NCI-H524 (cell line): ENCODE measurements around the gene DAZAP1.
A peak's percentile ranks its signal among the peaks of the same experiment; 100 is the strongest.

ENCODE experiments used
- DNase-seq, 2 experiments: peaks; one replicate each; lab custom pipeline; 2025; lab: John Stamatoyannopoulos, UW

Gene DAZAP1

GRCh38 chr19:1377176-1377964, 30.0 kb upstream of the DAZAP1 start:
- no peak for DNase-seq

- no peak for DNase-seq
Observed at GRCh38 chr19:1377965-1378785, 29.2 kb upstream of the DAZAP1 start.

GRCh38 chr19:1379126-1379905, 28.1 kb upstream of the DAZAP1 start:
- no peak for DNase-seq

- DNase-seq = no peak
Observed at GRCh38 chr19:1379961-1380489, 27.4 kb upstream of the DAZAP1 start.

GRCh38 chr19:1382250-1382649, 25.1 kb upstream of the DAZAP1 start:
- DNase-seq = no peak

GRCh38 chr19:1383017-1383311, 24.4 kb upstream of the DAZAP1 start:
- DNase-seq = no peak

- DNase-seq = peak; percentile 92 to 96
Observed at GRCh38 chr19:1383312-1384084, 23.9 kb upstream of the DAZAP1 start, which contains the start of gene NDUFS7. Gene NDUFS7, plus strand, starts transcription at chr19:1383907. Its CDS starts 20 bp downstream, at chr19:1383927.

GRCh38 chr19:1384085-1384462, 23.3 kb upstream of the DAZAP1 start:
- no peak for DNase-seq

- DNase-seq = no peak
Observed at GRCh38 chr19:1384478-1385110, 22.8 kb upstream of the DAZAP1 start.

- no peak for DNase-seq
Observed at GRCh38 chr19:1385816-1386215, 21.6 kb upstream of the DAZAP1 start.

GRCh38 chr19:1386945-1387683, 20.3 kb upstream of the DAZAP1 start:
- no peak for DNase-seq

- no peak for DNase-seq
Observed at GRCh38 chr19:1387684-1388636, 19.4 kb upstream of the DAZAP1 start.

- no peak for DNase-seq
Observed at GRCh38 chr19:1388637-1389026, 18.8 kb upstream of the DAZAP1 start.

- no peak for DNase-seq
Observed at GRCh38 chr19:1389033-1389940, 18.1 kb upstream of the DAZAP1 start.

GRCh38 chr19:1390890-1391423, 16.4 kb upstream of the DAZAP1 start:
- no peak for DNase-seq

GRCh38 chr19:1392407-1392806, 15.0 kb upstream of the DAZAP1 start:
- DNase-seq = no peak

- no peak for DNase-seq
Observed at GRCh38 chr19:1392939-1393530, 14.4 kb upstream of the DAZAP1 start.
